NCI-H82 treated with DMSO at 0.1 percent for 48 hours (cell line): ENCODE results near the gene USP10.

Source experiments
- DNase-seq: peaks from one replicate; lab custom pipeline; 2025; ENCODE audit not compliant: unreplicated experiment; lab: John Stamatoyannopoulos, UW

Gene USP10

GRCh38 chr16:84821179-84821578 is 121.4 kb downstream of the USP10 start:
- DNase-seq: no peak

- no peak for DNase-seq
These were observed 122.2 kb downstream of the USP10 start for GRCh38 chr16:84821728-84822689.

DNA sequence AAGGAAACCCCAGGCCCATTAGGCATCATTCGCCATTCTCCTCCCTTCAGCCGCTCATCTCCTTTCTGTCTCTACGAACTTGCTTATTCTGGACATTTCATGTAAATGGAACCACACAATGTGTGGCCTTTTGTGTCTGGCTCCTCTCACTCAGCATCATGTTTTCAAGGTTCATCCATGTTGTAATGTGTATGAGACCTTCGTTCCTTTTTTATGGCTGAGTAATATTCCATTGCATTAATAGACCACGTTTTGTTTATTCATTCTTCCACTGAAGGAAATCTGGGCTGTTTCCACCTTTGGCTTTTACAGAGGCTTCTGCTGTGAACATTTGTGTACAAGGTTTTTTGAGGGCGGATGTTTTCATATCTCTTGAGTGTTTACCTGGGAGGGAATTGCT is 123.2 kb downstream of the USP10 start:
- DNase-seq: no peak

- no peak for DNase-seq
These were observed 123.7 kb downstream of the USP10 start for GRCh38 chr16:84823484-84823883.

- no peak for DNase-seq
These were observed 124.1 kb downstream of the USP10 start for GRCh38 chr16:84823926-84824325.

- DNase-seq: no peak
These were observed 126.2 kb downstream of the USP10 start for GRCh38 chr16:84825896-84826557.

DNA sequence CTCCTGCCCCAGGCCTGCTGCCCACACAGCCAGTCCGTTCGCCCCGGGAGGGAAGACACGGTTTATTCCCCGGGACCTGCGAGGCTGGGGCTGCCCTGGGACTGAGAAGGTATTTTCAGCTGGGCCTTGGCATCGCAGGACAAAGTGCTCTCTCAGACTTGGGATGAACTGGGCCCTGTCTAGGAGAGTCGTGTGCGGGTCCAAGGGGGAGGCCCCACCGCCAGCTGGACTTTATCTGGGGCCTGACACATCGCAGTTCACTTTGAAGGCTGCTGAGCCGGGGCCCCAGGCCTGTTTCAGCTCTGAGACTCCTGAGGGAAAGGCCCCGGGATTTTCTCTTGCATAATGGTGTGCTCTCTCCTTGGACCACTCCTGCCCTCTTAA is 126.8 kb downstream of the USP10 start:
- no peak for DNase-seq

DNA sequence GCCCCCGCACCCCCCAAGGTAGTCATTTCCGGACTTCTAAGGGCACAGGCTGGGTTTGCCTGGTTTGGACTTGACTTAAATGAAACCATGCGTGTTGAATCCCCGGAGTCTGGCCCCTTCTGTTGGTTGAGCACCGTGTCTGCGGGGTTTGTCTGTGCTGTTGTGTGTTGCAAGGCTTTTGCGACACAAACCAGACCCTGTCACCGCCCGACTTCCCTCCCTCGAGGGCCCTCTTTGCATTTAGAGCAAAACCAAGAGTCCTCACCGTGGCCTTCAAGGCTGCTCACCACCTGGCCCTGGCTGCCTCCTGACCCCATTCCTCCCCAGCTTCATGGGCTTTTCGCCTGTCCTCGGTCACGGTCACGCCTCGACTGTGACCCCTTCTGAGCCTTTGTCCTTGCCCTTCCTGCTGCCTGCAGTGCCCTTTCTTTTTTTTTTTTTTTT is 127.4 kb downstream of the USP10 start:
- DNase-seq: no peak

DNA sequence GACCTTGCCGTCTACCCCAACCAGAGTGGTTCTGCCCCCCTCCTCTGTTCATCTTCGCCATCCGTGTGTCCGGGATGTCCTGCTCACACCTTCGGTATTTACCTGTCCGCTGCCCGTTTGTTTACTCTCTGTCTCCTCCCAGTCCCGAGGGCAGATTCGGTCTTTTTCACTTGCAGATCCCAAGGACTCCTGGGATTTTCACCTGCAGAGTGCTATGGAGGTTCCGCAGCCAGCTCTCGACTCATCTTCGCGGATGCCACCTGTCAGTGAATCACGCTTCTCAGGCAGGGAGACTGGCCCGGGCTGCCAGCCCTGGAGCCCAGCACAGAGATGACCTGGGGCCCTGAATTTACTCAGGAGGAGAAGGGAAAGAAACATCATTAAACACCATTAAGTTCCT is 128.1 kb downstream of the USP10 start:
- DNase-seq: no peak

DNA sequence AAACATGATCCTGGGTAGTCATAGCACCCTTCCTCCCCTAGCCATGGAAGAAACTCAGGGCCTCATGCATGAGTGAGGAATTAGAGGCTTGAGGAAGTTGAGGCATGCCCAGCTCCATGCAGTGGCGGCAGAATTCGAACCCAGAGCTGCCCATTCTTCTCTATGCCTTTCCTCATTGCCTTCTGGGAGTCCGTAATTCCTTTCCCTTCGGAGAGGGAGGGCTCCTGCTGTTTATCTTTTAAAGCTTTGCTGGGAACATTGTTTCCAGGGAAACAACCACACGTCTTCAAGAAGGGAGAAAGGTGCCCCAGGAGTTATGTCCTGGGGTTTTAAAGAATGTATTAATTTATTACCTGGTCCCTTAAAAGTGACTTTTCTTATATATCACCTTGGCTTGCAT is 128.5 kb downstream of the USP10 start:
- DNase-seq: no peak
